Measurements from ENCODE around the gene AMHR2. TPM values are rescaled to one million over a fixed set of nuclear protein-coding genes. Genes with fewer than 3 reads are reported as not detected.

Gene AMHR2
- polyA plus RNA-seq, 3 donors, result not detected

DNA sequence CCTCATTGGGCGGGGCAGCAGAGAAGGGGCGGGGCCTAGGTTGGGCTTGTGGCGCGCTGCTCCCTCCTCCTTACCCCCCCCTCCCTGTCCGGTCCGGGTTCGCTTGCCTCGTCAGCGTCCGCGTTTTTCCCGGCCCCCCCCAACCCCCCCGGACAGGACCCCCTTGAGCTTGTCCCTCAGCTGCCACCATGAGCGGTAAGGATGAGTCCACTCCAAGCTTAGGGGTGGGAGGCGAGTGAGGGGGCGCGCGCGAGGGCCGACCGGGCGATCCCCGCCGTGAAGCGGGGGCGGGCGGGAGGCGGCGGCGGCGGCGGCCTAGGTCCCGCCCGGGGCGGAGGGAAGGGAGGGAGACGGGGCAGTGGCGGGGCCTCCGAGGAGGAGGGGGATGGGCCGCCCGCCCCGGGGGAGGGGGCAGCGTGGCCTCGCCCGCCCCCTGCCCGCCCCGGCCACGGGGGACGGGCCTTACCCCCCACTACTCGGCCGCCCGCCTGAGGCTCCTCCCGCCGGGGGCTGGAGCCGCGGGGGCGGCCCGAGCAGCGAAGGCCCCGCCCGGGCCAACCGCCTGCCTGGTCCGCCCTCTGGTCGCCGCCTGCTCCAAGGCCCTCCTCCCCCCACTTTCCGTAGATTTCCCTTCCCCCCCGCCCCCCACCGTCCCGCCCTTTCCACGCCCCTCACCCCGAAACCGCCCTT, 43.4 kb upstream of the AMHR2 start, which contains the start of gene SP1:
Gene SP1 (plus strand): TSS at position 73 of the 690 bp plus-strand sequence. CDS start 116 bp downstream, at position 189.
- H3K79me2 ChIP-seq (ENCODE audit: insufficient read depth, low read length), result peaks cover 46% of the 10 kb centered on the region
- peak within 1 kb of the TSS; percentile 89 to 91 for H3K27ac ChIP-seq (ENCODE audit: low read depth in 1 of 2, low read length in 2 of 2)
- H3K36me3 ChIP-seq (replicated peaks in 1 of 2; ENCODE audit: control insufficient read depth in 1 of 2, insufficient read depth in 2 of 2, low read length in 2 of 2), result peaks cover 24 to 29% of the 10 kb centered on the region in 2 donors
- no peaks in the 10 kb centered on the region for H3K27me3 ChIP-seq (ENCODE audit: control insufficient read depth in 2 of 2, insufficient read depth in 2 of 2, low read length in 2 of 2)
- H2AFZ ChIP-seq (ENCODE audit: insufficient read depth, low read depth, low read length, poor library complexity, severe bottlenecking), result peak within 1 kb of the TSS; percentile 84
- Mint-ChIP-seq H3K27me3 (ENCODE audit: low read depth in 3 of 3) (peaks cover 0 to 2% (median 1%) of the 10 kb centered on the region in 3 donors), H3K36me3 (peaks cover 28 to 34% of the 10 kb centered on the region in 2 donors), H3K4me3 (peak within 1 kb of the TSS; percentile 79 to 97), H3K9me3 (no peaks in the 10 kb centered on the region), H3K4me1 (peaks cover 37% of the 10 kb centered on the region), H3K27ac (peak within 1 kb of the TSS; percentile 95 to 98 (median 98))
- TF ChIP-seq, protein P1, sequence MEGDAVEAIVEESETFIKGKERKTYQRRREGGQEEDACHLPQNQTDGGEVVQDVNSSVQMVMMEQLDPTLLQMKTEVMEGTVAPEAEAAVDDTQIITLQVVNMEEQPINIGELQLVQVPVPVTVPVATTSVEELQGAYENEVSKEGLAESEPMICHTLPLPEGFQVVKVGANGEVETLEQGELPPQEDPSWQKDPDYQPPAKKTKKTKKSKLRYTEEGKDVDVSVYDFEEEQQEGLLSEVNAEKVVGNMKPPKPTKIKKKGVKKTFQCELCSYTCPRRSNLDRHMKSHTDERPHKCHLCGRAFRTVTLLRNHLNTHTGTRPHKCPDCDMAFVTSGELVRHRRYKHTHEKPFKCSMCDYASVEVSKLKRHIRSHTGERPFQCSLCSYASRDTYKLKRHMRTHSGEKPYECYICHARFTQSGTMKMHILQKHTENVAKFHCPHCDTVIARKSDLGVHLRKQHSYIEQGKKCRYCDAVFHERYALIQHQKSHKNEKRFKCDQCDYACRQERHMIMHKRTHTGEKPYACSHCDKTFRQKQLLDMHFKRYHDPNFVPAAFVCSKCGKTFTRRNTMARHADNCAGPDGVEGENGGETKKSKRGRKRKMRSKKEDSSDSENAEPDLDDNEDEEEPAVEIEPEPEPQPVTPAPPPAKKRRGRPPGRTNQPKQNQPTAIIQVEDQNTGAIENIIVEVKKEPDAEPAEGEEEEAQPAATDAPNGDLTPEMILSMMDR (IDR thresholded peaks at IDR 0.05), result no peak
- H3K9ac ChIP-seq (ENCODE audit: insufficient read depth, low read length, poor library complexity, severe bottlenecking), result peak within 1 kb of the TSS; percentile 83
- H3K4me1 ChIP-seq (ENCODE audit: control insufficient read depth in 1 of 2, insufficient read depth in 2 of 2, low read length in 2 of 2), result peaks cover 47 to 58% of the 10 kb centered on the region in 2 donors
- intact Hi-C loops (cut with micrococcal nuclease), result loop anchor here (5.0 kb wide), 1 partner anchor 42 kb away; the partner anchor contains the start of gene AMHR2 (in 2 of the 2)
- H3K4me2 ChIP-seq (replicated peaks; ENCODE audit: extremely low read depth, low read length, poor library complexity, severe bottlenecking), result peak within 1 kb of the TSS; percentile 88
- H4K20me1 ChIP-seq (ENCODE audit: insufficient read depth, low read length), result peaks cover 35% of the 10 kb centered on the region
- peak; percentile 83 to 90 (median 85) for DNase-seq
- no peaks in the 10 kb centered on the region for H3K9me3 ChIP-seq (replicated peaks in 1 of 2; ENCODE audit: control insufficient read depth in 1 of 2, insufficient read depth in 1 of 2, low read length in 2 of 2)
- WGBS (ENCODE audit: insufficient coverage), result 0% methylated on average over 18 of the region's 71 CpGs
- H3K4me3 ChIP-seq (replicated peaks in 1 of 3; ENCODE audit: low read depth in 2 of 3, low read length in 3 of 3), result peak within 1 kb of the TSS; percentile 61 to 82 (median 82)

DNA sequence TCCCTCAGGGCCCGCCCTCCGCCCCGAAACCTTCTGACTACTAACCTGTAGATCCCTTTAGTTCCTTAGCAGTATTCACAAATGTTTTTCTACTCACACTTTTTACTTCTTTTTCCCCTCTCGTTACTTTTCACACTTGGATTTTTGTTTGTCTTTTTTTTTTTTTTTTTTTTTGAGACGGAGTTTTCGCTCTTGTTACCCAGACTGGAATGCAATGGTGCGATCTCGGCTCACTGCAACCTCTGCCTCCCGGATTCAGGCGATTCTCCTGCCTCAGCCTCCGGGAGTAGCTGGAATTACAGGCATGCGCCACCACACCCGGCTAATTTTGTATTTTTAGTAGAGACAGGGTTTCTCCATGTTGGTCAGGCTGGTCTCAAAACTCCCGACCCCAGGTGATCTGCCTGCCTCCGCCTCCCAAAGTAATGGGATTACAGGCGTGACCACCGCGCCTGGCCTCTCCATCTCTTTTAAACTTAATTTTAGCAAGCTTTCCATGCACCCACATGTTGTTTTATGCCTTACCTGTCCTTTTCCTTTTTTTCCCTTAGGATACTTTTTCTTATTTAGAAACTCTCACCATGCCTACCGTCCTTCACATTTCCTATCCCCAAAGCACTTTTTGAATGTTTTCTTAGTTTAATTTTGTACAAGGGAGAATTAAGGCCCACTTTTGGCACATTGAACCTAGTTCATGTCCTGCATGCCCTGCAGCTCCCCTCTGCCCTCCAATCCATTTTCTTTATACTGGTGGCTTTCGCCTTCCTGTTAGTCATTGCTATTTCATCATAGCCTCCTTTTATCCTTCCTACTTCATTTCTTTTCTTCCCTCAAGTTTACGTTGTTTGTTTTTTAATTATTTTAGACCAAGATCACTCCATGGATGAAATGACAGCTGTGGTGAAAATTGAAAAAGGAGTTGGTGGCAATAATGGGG, 42.6 kb upstream of the AMHR2 start:
- peak overlapping the region; percentile 88 for H3K4me2 ChIP-seq (replicated peaks; ENCODE audit: extremely low read depth, low read length, poor library complexity, severe bottlenecking)
- Mint-ChIP-seq H3K4me1 (peaks cover 42% of the 10 kb centered on the region), H3K9me3 (no peaks in the 10 kb centered on the region), H3K27me3 (ENCODE audit: low read depth in 3 of 3) (peaks cover 0 to 2% (median 1%) of the 10 kb centered on the region in 3 donors), H3K4me3 (peak overlapping the region; percentile 79 to 97), H3K27ac (peak overlapping the region; percentile 95 to 98 (median 98)), H3K36me3 (peaks cover 29 to 40% of the 10 kb centered on the region in 2 donors)
- TF ChIP-seq, protein P1 (IDR thresholded peaks at IDR 0.05), result no peak
- H3K9ac ChIP-seq (ENCODE audit: insufficient read depth, low read length, poor library complexity, severe bottlenecking), result peak overlapping the region; percentile 56
- peaks cover 42% of the 10 kb centered on the region for H4K20me1 ChIP-seq (ENCODE audit: insufficient read depth, low read length)
- H2AFZ ChIP-seq (ENCODE audit: insufficient read depth, low read depth, low read length, poor library complexity, severe bottlenecking), result no peak overlapping the region
- H3K4me3 ChIP-seq (replicated peaks in 1 of 3; ENCODE audit: low read depth in 2 of 3, low read length in 3 of 3), result peak overlapping the region; percentile 61 to 82 (median 80)
- no peaks in the 10 kb centered on the region for H3K27me3 ChIP-seq (ENCODE audit: control insufficient read depth in 2 of 2, insufficient read depth in 2 of 2, low read length in 2 of 2)
- 14% methylated on average over 8 of the region's 21 CpGs for WGBS (ENCODE audit: insufficient coverage)
- peak; percentile 51 to 76 (median 76) for DNase-seq
- H3K9me3 ChIP-seq (replicated peaks in 1 of 2; ENCODE audit: control insufficient read depth in 1 of 2, insufficient read depth in 1 of 2, low read length in 2 of 2), result no peaks in the 10 kb centered on the region
- H3K79me2 ChIP-seq (ENCODE audit: insufficient read depth, low read length), result peaks cover 54% of the 10 kb centered on the region
- H3K36me3 ChIP-seq (replicated peaks in 1 of 2; ENCODE audit: control insufficient read depth in 1 of 2, insufficient read depth in 2 of 2, low read length in 2 of 2), result peaks cover 27 to 34% of the 10 kb centered on the region in 2 donors
- peak overlapping the region; percentile 89 to 91 for H3K27ac ChIP-seq (ENCODE audit: low read depth in 1 of 2, low read length in 2 of 2)
- intact Hi-C loops (cut with micrococcal nuclease), result loop anchor here (5.0 kb wide), 1 partner anchor 41 kb away; the partner anchor contains the start of gene AMHR2 (in 2 of the 2)
- peaks cover 54 to 65% of the 10 kb centered on the region in 2 donors for H3K4me1 ChIP-seq (ENCODE audit: control insufficient read depth in 1 of 2, insufficient read depth in 2 of 2, low read length in 2 of 2)

Data from CD14-positive monocyte (primary cell).